ENCODE results near the gene AEBP2.
"Not testable (repeated sequence)": the region's sequence is repeated elsewhere in the genome, so short reads cannot be mapped to it uniquely, and the experiment has no call there.

- TF ChIP-seq CTCF (IDR thresholded peaks at IDR 0.05; ENCODE audit: poor library complexity); EZH2 (IDR thresholded peaks at IDR 0.05; ENCODE audit: borderline replicate concordance); EZH2phosphoT487 (IDR thresholded peaks at IDR 0.05; ENCODE audit: low read depth, severe bottlenecking, unreplicated experiment): not testable (repeated sequence)
Measured at GRCh38 chr12:19392644-19393043, 46.6 kb upstream of the AEBP2 start.
